Gastrocnemius medialis (tissue), 4 donors: ENCODE data around the gene TOP2B.

Source experiments
- POLR2A ChIP-seq, 2 donors: fragments of 450-650 bp; IDR thresholded peaks; one replicate each; pipeline ENCODE4 v1.6.1; 2017; ENCODE audit warnings: antibody characterized with exemption in 2 of 2, mild to moderate bottlenecking in 2 of 2, moderate library complexity in 2 of 2
- TF ChIP-seq, protein P1 (sequence below), 5 experiments: fragments of 450-650 bp in 3 of 5; fragments of 200-600 bp in 2 of 5; sonication (generic) in 2 of 5; IDR thresholded peaks in 4 of 5; conservative IDR thresholded peaks in 1 of 5; 1 replicate in 4 of 5; 2 replicates in 1 of 5; pipeline ENCODE4 v1.5.1; 2016 to 2019; ENCODE audit warnings: antibody characterized with exemption in 5 of 5, mild to moderate bottlenecking in 3 of 5, moderate library complexity in 3 of 5

DNA sequence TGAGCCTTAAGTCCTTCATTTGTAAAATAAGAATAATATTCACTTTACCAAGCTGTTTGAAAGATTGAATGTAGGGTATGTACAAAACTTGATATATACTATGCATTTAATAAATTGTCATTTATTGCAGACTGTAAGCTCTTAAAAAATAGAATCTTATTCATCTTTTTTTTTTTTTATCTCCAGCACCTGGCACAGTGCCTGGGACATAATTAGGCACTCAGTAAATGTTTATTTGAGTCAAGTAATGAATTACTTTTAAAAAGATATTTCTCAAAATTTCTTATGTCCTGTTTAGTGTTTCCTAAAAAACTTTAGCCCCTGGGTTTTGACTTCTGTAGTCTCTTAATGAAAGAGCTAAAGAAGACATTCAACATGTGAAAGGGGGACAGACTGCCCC lies 71.7 kb downstream of the TOP2B start:
- TF ChIP-seq, protein P1, sequence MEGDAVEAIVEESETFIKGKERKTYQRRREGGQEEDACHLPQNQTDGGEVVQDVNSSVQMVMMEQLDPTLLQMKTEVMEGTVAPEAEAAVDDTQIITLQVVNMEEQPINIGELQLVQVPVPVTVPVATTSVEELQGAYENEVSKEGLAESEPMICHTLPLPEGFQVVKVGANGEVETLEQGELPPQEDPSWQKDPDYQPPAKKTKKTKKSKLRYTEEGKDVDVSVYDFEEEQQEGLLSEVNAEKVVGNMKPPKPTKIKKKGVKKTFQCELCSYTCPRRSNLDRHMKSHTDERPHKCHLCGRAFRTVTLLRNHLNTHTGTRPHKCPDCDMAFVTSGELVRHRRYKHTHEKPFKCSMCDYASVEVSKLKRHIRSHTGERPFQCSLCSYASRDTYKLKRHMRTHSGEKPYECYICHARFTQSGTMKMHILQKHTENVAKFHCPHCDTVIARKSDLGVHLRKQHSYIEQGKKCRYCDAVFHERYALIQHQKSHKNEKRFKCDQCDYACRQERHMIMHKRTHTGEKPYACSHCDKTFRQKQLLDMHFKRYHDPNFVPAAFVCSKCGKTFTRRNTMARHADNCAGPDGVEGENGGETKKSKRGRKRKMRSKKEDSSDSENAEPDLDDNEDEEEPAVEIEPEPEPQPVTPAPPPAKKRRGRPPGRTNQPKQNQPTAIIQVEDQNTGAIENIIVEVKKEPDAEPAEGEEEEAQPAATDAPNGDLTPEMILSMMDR (IDR thresholded peaks at IDR 0.05 in 4 of 5, conservative IDR thresholded peaks at IDR 0.05 in 1 of 5): no peak
- TF ChIP-seq POLR2A (IDR thresholded peaks at IDR 0.05): no peak
